HepG2 (cell line): ENCODE measurements around the gene CD300LG. TPM values are rescaled to one million over a fixed set of nuclear protein-coding genes. Genes with fewer than 3 reads are reported as not detected.
A peak's percentile ranks its signal among the peaks of the same experiment; 100 is the strongest.

ENCODE experiments used
- ATAC-seq: fragments of 200-7000 bp; cut with Tn5 transposase; 3 replicates; pipeline ENCODE4 v1.9.1; 2020; ENCODE audit warnings: mild to moderate bottlenecking, moderate library complexity
- BruUV-seq: library from RNA; stranded (reverse); fragments of 400-500 nt; replicated peaks from 2 replicates; lab custom pipeline; 2021; lab: Mats Ljungman, UMichigan
- CTCF ChIA-PET: fragments of 300-600 bp; formaldehyde crosslinking; extraction: SDS; loops from one replicate; lab custom pipeline; 2021; ENCODE audit warnings: low total read pairs, inconsistent platforms, low intra/inter-chr PET ratio; lab: Yijun Ruan, JAX
- POLR2A ChIA-PET: fragments of 350-600 bp; sonication (Branson Sonifier 250); formaldehyde crosslinking; loops from one replicate; lab custom pipeline; 2020; ENCODE audit warnings: antibody characterized with exemption, inconsistent platforms; lab: Yijun Ruan, JAX
- DNase-seq: peaks from one replicate; pipeline ENCODE4 v3.0.0-alpha.2; 2015; ENCODE audit warnings: low spot score
- FAIRE-seq: peaks from 3 replicates; lab custom pipeline; 2011; peaks lifted over from hg19 to GRCh38; lab: Jason Lieb, UNC
- H2AFZ ChIP-seq: one replicate; pipeline ENCODE4 v1.6.1; 2011; ENCODE audit warnings: low read length, inconsistent platforms
- H3K27ac ChIP-seq: fragments of 300-600 bp; 3 replicates; pipeline ENCODE4 v1.8.0; 2011; ENCODE audit warnings: mixed run types, mild to moderate bottlenecking, mixed read lengths, low read length, inconsistent platforms; ENCODE audit not compliant: insufficient read depth; ENCODE audit errors: extremely low read length
- H3K27me3 ChIP-seq, 2 experiments: fragments of 200-600 bp in 1 of 2; 2 replicates in 1 of 2; 3 replicates in 1 of 2; pipeline versions ENCODE4 v1.6.0 to v1.8.0; 2011; ENCODE audit warnings: low read length in 2 of 2, mild to moderate bottlenecking in 2 of 2, moderate library complexity in 2 of 2, inconsistent platforms in 1 of 2; ENCODE audit not compliant: insufficient read depth in 2 of 2, control insufficient read depth in 1 of 2
- H3K36me3 ChIP-seq, 2 experiments: fragments of 200-600 bp in 1 of 2; replicated peaks in 1 of 2; 2 replicates in 1 of 2; 3 replicates in 1 of 2; pipeline versions ENCODE4 v1.5.1 to v1.8.0; 2011; ENCODE audit warnings: low read length in 2 of 2, inconsistent platforms in 1 of 2; ENCODE audit not compliant: insufficient read depth in 2 of 2, control insufficient read depth in 1 of 2
- H3K4me1 ChIP-seq: 2 replicates; pipeline ENCODE4 v1.5.1; 2012; ENCODE audit warnings: low read length, inconsistent platforms; ENCODE audit not compliant: insufficient read depth
- H3K4me2 ChIP-seq: 2 replicates; pipeline ENCODE4 v1.6.0; 2011; ENCODE audit warnings: low read depth, low read length, inconsistent platforms
- H3K4me3 ChIP-seq, 3 experiments: fragments of 200-600 bp in 1 of 3; sonication (generic), shearing (Covaris generic) in 1 of 3; replicated peaks in 1 of 3; 2 replicates each; pipeline ENCODE4 v1.5.1; 2011 to 2016; ENCODE audit warnings: low read length in 3 of 3, inconsistent platforms in 2 of 3, low read depth in 2 of 3, mild to moderate bottlenecking in 2 of 3, control low read depth in 1 of 3, mixed read lengths in 1 of 3; ENCODE audit not compliant: insufficient read depth in 1 of 3
- H3K79me2 ChIP-seq: one replicate; pipeline ENCODE4 v1.6.1; 2011; ENCODE audit warnings: low read length, inconsistent platforms; ENCODE audit not compliant: insufficient read depth
- H3K9ac ChIP-seq: 2 replicates; pipeline ENCODE4 v1.6.0; 2011; ENCODE audit warnings: mild to moderate bottlenecking, low read depth, low read length, inconsistent platforms; ENCODE audit not compliant: insufficient read depth
- H3K9me3 ChIP-seq: 2 replicates; pipeline ENCODE4 v1.5.1; 2012; ENCODE audit warnings: mild to moderate bottlenecking, low read length
- H4K20me1 ChIP-seq: 2 replicates; pipeline ENCODE4 v1.6.0; 2011; ENCODE audit warnings: inconsistent platforms, mild to moderate bottlenecking, low read length, moderate library complexity; ENCODE audit not compliant: insufficient read depth
- KDM2A ChIP-seq: sonication (generic); formaldehyde crosslinking; IDR thresholded peaks from 2 replicates; pipeline ENCODE4 v1.4.0; 2020; ENCODE audit warnings: low read depth, missing genetic modification reagents, borderline replicate concordance
- ZFY ChIP-seq: sonication (generic); formaldehyde crosslinking; IDR thresholded peaks from 2 replicates; pipeline ENCODE4 v1.4.0; 2020; ENCODE audit warnings: missing genetic modification reagents
- ZNF10 ChIP-seq: sonication (generic); formaldehyde crosslinking; IDR thresholded peaks from 2 replicates; pipeline ENCODE4 v1.4.0; 2020; ENCODE audit warnings: mild to moderate bottlenecking, low read depth, missing genetic modification reagents, borderline replicate concordance
- ZNF235 ChIP-seq: sonication (generic); formaldehyde crosslinking; IDR thresholded peaks from 2 replicates; pipeline ENCODE4 v1.8.1; 2023; ENCODE audit warnings: mild to moderate bottlenecking, missing genetic modification reagents, borderline replicate concordance
- ZNF317 ChIP-seq: sonication (generic); formaldehyde crosslinking; IDR thresholded peaks from 2 replicates; pipeline ENCODE4 v1.5.0; 2020; ENCODE audit warnings: mild to moderate bottlenecking, missing genetic modification reagents
- ZNF460 ChIP-seq: sonication (generic); formaldehyde crosslinking; IDR thresholded peaks from 2 replicates; pipeline ENCODE4 v1.5.1; 2020; ENCODE audit warnings: missing genetic modification reagents, mild to moderate bottlenecking, borderline replicate concordance
- WGBS: methylation state at CpG from one replicate; pipeline ENCODE4 v1.1.6; 2017; ENCODE audit warnings: low lambda C conversion rate; 5-methylcytosine and 5-hydroxymethylcytosine counted together
- in situ Hi-C: cut with HindIII; loops from 2 replicates; pipeline ENCODE4 v1.10.0; 2017; ENCODE audit warnings: low pct_unique_long_range_greater_than_20kb; ENCODE audit not compliant: extremely low pct_ligation_motif_present
- intact Hi-C: fragments of 100-400 bp; cut with micrococcal nuclease; formaldehyde crosslinking; loops from one replicate; pipeline ENCODE4 v1.10.0; 2022; ENCODE audit not compliant: unreplicated experiment
- polyA plus RNA-seq, 8 experiments: library from polyadenylated mRNA; depleted of rRNA in 3 of 8; stranded (reverse) in 7 of 8; unstranded in 1 of 8; fragments of >200 nt; fragmentation: Illumina TruSeq in 4 of 8; extraction: Trizol in 4 of 8; gene quantifications; 2 replicates each; pipeline versions ENCODE4 v1.2.1 to v1.2.3, GENCODE V29; 2011 to 2016; ENCODE audit warnings: low read depth in 4 of 8, missing spikeins in 1 of 8, mixed read lengths in 1 of 8; ENCODE audit not compliant: insufficient read depth in 1 of 8
- total RNA-seq, 5 experiments: library from RNA; depleted of rRNA; stranded (reverse); fragments of >200 nt; fragmentation: Illumina TruSeq; extraction: Trizol; gene quantifications; 2 replicates each; pipeline ENCODE4 v1.2.3, GENCODE V29; 2016; ENCODE audit warnings: low read depth in 1 of 5
- TF ChIP-seq, protein P1 (sequence below): sonication (generic); formaldehyde crosslinking; IDR thresholded peaks from 2 replicates; pipeline ENCODE4 v1.4.0; 2020; ENCODE audit warnings: mild to moderate bottlenecking, missing genetic modification reagents
- TF ChIP-seq, protein P2 (sequence below): sonication (generic); formaldehyde crosslinking; conservative IDR thresholded peaks from 2 replicates; pipeline ENCODE4 v1.8.0; 2022; ENCODE audit warnings: mild to moderate bottlenecking, moderate library complexity, missing genetic modification reagents

The CD300LG gene
- total and polyA plus RNA-seq, 2 of the 13 experiments (the other 11 are each of a cell fraction or from before 2014, with no cell fraction given) = not detected

DNA sequence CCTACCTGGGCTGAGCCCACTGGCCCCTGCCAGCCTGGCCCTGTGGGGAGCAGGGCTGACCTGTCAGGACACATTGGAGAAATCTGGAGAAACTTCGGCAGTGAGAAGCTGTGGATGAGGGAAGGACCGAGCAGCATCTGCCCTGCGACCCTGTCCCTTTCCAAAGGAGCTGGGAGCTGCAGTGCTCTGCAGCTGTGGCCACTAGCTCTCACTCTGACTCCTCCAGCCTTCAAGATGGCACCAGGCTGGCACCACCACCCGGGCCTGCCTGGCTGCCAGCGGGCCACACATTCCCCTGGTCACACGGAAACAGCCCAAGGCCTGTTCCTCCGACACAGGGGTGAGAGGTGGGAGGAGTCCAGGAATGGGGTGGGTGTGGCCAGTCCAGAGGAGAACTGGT lies 30.1 kb downstream of the CD300LG start (continued):
- TF ChIP-seq ZNF235 = 0 out of 2 replicates have a peak, but pooled peaks have one; percentile 62
- TF ChIP-seq ZNF317 (CRISPR knock-in tag) = no peak
- TF ChIP-seq, protein P1, sequence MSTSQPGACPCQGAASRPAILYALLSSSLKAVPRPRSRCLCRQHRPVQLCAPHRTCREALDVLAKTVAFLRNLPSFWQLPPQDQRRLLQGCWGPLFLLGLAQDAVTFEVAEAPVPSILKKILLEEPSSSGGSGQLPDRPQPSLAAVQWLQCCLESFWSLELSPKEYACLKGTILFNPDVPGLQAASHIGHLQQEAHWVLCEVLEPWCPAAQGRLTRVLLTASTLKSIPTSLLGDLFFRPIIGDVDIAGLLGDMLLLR (CRISPR knock-in tag) = 0 out of 2 replicates have a peak, but pooled peaks have one; percentile 28
- TF ChIP-seq ZNF10 (CRISPR knock-in tag) = no peak
- TF ChIP-seq, protein P2, sequence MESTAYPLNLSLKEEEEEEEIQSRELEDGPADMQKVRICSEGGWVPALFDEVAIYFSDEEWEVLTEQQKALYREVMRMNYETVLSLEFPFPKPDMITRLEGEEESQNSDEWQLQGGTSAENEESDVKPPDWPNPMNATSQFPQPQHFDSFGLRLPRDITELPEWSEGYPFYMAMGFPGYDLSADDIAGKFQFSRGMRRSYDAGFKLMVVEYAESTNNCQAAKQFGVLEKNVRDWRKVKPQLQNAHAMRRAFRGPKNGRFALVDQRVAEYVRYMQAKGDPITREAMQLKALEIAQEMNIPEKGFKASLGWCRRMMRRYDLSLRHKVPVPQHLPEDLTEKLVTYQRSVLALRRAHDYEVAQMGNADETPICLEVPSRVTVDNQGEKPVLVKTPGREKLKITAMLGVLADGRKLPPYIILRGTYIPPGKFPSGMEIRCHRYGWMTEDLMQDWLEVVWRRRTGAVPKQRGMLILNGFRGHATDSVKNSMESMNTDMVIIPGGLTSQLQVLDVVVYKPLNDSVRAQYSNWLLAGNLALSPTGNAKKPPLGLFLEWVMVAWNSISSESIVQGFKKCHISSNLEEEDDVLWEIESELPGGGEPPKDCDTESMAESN (CRISPR knock-in tag) = no peak
- no peak for TF ChIP-seq ZNF460 (CRISPR knock-in tag)

DNA sequence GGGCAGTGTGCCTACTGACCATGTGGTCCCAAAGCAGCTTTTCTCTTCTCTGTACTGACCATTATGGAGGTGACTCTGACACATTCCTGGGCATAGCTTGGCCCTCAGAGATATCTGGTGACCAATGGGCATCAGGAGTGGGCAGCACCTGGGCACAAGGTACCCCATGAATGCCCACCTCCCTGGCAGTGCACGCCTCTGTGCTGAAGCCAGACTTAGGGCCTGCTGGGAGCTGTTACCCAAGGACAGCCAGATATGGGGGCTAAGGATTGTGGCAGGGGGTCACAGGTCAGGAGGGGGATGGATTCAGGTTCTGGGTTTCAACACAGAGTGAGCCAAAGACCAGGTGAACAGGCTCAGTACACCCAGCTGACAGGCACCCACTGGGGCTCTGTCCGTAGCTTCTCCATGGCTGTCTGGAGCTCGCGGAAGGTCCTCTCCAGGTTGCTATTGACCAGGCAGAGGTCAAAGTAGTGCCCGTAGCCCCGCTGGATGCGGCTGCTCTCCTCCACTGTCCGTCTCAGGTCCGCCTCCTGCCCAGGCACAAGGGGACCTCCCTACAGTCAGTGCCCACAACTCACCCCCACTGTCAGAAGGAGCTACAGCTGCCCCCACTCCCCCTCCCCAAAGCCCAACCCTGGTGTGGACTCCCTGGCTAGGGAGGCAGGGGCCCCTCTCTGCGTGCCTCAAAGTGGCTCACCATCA lies 30.6 kb downstream of the CD300LG start:
- H3K4me3 ChIP-seq = no peak overlapping the region
- no TSS peak for BruUV-seq
- CTCF ChIA-PET = interaction anchor here (1.3 kb wide), 1 partner anchor 164 kb away, joined by 5 read pairs; no protein-coding TSS in a partner anchor
- DNase-seq (no peak), FAIRE-seq (no peak), ATAC-seq (no peak)
- TF ChIP-seq KDM2A (CRISPR knock-in tag) (no peak), ZFY (0 out of 2 replicates have a peak, but pooled peaks have one; percentile 4)
- 68% methylated on average over 3 of the region's 10 CpGs for WGBS
- in situ Hi-C loops = no loop called here
- no peak overlapping the region for H3K9ac ChIP-seq
- H3K79me2 ChIP-seq = no peaks in the 10 kb centered on the region
- H4K20me1 ChIP-seq = no peaks in the 10 kb centered on the region; the same call in 1 of the 2 replicates
- no peak overlapping the region for H2AFZ ChIP-seq
- H3K36me3 ChIP-seq = no peaks in the 10 kb centered on the region
- intact Hi-C loops = no loop called here
- no peaks in the 10 kb centered on the region for H3K9me3 ChIP-seq
- H3K27me3 ChIP-seq = peaks cover 0 to 11% of the 10 kb centered on the region in 2 experiments; a peak in 2 of 5 replicates
- POLR2A ChIA-PET = no interaction called here
- H3K27ac ChIP-seq = no peak overlapping the region
- H3K4me2 ChIP-seq = no peak overlapping the region
- H3K4me1 ChIP-seq = peaks cover 9% of the 10 kb centered on the region
